Measurements from ENCODE around the gene CDK10. TPM values are rescaled to one million over a fixed set of nuclear protein-coding genes. Genes with fewer than 3 reads are reported as not detected.

CDK10 gene
- total RNA-seq, 6 experiments from 2014 or later: 45.5 to 61.7 (median 48.6) TPM

- no peaks in the 10 kb centered on the region for H3K27me3 Mint-ChIP-seq (ENCODE audit: insufficient read depth)
- H3K4me3 Mint-ChIP-seq: no peak overlapping the region
- peaks cover 25% of the 10 kb centered on the region for H3K36me3 Mint-ChIP-seq (ENCODE audit: low read depth)
- TF ChIP-seq, protein P1, sequence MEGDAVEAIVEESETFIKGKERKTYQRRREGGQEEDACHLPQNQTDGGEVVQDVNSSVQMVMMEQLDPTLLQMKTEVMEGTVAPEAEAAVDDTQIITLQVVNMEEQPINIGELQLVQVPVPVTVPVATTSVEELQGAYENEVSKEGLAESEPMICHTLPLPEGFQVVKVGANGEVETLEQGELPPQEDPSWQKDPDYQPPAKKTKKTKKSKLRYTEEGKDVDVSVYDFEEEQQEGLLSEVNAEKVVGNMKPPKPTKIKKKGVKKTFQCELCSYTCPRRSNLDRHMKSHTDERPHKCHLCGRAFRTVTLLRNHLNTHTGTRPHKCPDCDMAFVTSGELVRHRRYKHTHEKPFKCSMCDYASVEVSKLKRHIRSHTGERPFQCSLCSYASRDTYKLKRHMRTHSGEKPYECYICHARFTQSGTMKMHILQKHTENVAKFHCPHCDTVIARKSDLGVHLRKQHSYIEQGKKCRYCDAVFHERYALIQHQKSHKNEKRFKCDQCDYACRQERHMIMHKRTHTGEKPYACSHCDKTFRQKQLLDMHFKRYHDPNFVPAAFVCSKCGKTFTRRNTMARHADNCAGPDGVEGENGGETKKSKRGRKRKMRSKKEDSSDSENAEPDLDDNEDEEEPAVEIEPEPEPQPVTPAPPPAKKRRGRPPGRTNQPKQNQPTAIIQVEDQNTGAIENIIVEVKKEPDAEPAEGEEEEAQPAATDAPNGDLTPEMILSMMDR (IDR thresholded peaks at IDR 0.05): no peak
- no peak overlapping the region for H3K27ac Mint-ChIP-seq
- H3K4me1 Mint-ChIP-seq (ENCODE audit: low read depth): no peaks in the 10 kb centered on the region
- H3K9me3 Mint-ChIP-seq: peaks cover 5% of the 10 kb centered on the region
- no peak for DNase-seq
Observed at GRCh38 chr16:89651584-89651983, 34.9 kb upstream of the CDK10 start.

GRCh38 chr16:89653656-89654295 lies 32.7 kb upstream of the CDK10 start:
- H3K36me3 Mint-ChIP-seq (ENCODE audit: low read depth): peaks cover 25% of the 10 kb centered on the region
- H3K4me3 Mint-ChIP-seq: no peak overlapping the region
- no peak overlapping the region for H3K27ac Mint-ChIP-seq

GRCh38 chr16:89655062-89655643 lies 31.3 kb upstream of the CDK10 start:
- H3K4me3 Mint-ChIP-seq: peak overlapping the region; percentile 82; the same call in 1 of the 2 replicates
- H3K9me3 Mint-ChIP-seq: no peaks in the 10 kb centered on the region
- no peak overlapping the region for H3K27ac Mint-ChIP-seq
- TF ChIP-seq, protein P1 (IDR thresholded peaks at IDR 0.05): no peak
- peaks cover 2% of the 10 kb centered on the region for H3K27me3 Mint-ChIP-seq (ENCODE audit: insufficient read depth)
- peaks cover 19% of the 10 kb centered on the region; the same call in 1 of the 2 replicates for H3K36me3 Mint-ChIP-seq (ENCODE audit: low read depth)
- DNase-seq: no peak
- H3K4me1 Mint-ChIP-seq (ENCODE audit: low read depth): peaks cover 12% of the 10 kb centered on the region

More at GRCh38 chr16:89653656-89654295, 32.7 kb upstream of the CDK10 start:
- peaks cover 7% of the 10 kb centered on the region for H3K4me1 Mint-ChIP-seq (ENCODE audit: low read depth)
- no peak for DNase-seq
- H3K9me3 Mint-ChIP-seq: peaks cover under 1% of the 10 kb centered on the region
- H3K27me3 Mint-ChIP-seq (ENCODE audit: insufficient read depth): peaks cover 2% of the 10 kb centered on the region
- TF ChIP-seq, protein P1 (IDR thresholded peaks at IDR 0.05): no peak

GRCh38 chr16:89656435-89657121 lies 29.9 kb upstream of the CDK10 start:
- Mint-ChIP-seq H3K4me3 (peak overlapping the region; percentile 96), H3K9me3 (no peaks in the 10 kb centered on the region), H3K27me3 (ENCODE audit: insufficient read depth) (peaks cover 2% of the 10 kb centered on the region), H3K36me3 (ENCODE audit: low read depth) (peaks cover 22% of the 10 kb centered on the region), H3K27ac (peak overlapping the region; percentile 51), H3K4me1 (ENCODE audit: low read depth) (peaks cover 12% of the 10 kb centered on the region)
- TF ChIP-seq, protein P1 (IDR thresholded peaks at IDR 0.05): no peak
- no peak for DNase-seq

DNA sequence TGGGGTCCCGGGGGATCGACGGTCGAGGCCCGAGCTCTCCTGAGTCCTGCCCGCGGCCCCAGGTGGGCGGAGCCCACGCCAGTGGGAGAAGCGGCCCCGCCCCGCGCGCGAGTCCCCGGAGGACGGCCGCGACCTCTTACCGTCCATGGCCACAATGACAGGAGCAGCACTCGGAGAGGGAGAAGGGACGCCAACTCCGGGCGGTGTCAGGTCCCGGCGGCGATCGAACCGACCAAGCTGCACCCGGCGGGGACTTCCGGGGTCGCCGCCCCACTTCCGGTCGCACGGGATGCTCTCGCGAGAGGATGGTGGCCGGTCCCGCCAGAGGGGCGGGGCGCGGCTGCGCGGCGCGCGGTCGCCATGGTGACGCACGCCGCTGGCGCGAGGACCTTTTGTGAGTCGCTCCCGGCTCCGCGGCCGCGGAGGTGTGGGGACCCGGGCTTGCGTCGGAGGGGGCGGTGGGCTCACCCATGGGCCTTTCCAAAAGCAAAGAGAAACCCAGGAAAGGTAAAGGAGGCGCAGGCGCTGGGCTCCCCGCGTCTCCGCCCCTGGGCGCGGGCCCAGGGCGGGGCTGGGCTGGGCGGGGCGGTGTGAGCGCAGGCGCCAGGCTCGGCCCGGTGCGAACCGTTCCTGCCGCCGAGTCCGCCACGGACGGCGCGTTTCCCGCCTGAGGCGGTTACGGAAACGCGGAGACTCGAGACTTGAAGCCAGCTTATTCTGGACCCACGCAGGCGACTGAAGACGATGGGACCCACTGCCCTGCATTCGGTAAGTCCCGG lies 28.9 kb upstream of the CDK10 start, which contains the start of the genes CHMP1A and SPATA33:
TSS of gene CHMP1A (minus strand) at position 267 of the 779 bp plus-strand sequence. CDS start at position 147, 120 bp downstream.
TSS of gene SPATA33 (plus strand) at position 395 of the 779 bp plus-strand sequence. CDS start at position 471, 76 bp downstream.
- Mint-ChIP-seq H3K4me1 (ENCODE audit: low read depth) (peaks cover 12% of the 10 kb centered on the region), H3K27ac (peak within 1 kb of the TSS; percentile 92), H3K36me3 (ENCODE audit: low read depth) (peaks cover 27% of the 10 kb centered on the region), H3K4me3 (peak within 1 kb of the TSS; percentile 96), H3K27me3 (ENCODE audit: insufficient read depth) (peaks cover 2% of the 10 kb centered on the region), H3K9me3 (no peaks in the 10 kb centered on the region)
- TF ChIP-seq, protein P1 (IDR thresholded peaks at IDR 0.05): no peak
- DNase-seq: peak; percentile 79
